ENCODE results near the gene ZBTB32. TPM values are rescaled to one million over a fixed set of nuclear protein-coding genes. Genes with fewer than 3 reads are reported as not detected.

Gene ZBTB32
- total and polyA plus RNA-seq, 2 of the 8 experiments (the other 6 are each of a cell fraction or from before 2014, with no cell fraction given) = 0.11 to 0.50 TPM

DNA sequence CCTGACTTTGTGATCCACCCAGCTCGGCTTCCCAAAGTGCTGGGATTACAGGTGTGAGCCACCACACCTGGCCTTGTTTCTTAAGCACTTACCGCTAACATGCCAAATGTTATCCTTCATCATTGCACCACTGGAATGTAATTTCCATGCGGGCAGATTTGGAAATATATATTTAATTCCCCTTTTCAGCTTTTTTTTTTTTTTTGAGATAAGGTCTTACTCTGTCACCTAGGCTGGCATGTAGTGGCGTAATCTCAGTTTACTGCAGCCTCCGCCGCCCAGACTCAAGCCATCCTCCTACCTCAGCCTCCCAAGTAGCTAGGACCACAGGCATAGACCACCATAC lies 42.4 kb upstream of the ZBTB32 start (continued):
- TF ChIP-seq, protein P1, sequence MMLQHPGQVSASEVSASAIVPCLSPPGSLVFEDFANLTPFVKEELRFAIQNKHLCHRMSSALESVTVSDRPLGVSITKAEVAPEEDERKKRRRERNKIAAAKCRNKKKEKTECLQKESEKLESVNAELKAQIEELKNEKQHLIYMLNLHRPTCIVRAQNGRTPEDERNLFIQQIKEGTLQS (IDR thresholded peaks at IDR 0.05; ENCODE audit: insufficient read depth, low read depth, low read length) = no peak
- TF ChIP-seq RNF2 (IDR thresholded peaks at IDR 0.05; ENCODE audit: borderline replicate concordance, low read depth, low read length, missing control alignments, poor library complexity, severe bottlenecking) (no peak), JUND (IDR thresholded peaks at IDR 0.05; ENCODE audit: low read length) (no peak), SP1 (IDR thresholded peaks at IDR 0.05; ENCODE audit: low read depth, low read length) (no peak)
